Measurements from ENCODE around the gene KCNK4.

DNA sequence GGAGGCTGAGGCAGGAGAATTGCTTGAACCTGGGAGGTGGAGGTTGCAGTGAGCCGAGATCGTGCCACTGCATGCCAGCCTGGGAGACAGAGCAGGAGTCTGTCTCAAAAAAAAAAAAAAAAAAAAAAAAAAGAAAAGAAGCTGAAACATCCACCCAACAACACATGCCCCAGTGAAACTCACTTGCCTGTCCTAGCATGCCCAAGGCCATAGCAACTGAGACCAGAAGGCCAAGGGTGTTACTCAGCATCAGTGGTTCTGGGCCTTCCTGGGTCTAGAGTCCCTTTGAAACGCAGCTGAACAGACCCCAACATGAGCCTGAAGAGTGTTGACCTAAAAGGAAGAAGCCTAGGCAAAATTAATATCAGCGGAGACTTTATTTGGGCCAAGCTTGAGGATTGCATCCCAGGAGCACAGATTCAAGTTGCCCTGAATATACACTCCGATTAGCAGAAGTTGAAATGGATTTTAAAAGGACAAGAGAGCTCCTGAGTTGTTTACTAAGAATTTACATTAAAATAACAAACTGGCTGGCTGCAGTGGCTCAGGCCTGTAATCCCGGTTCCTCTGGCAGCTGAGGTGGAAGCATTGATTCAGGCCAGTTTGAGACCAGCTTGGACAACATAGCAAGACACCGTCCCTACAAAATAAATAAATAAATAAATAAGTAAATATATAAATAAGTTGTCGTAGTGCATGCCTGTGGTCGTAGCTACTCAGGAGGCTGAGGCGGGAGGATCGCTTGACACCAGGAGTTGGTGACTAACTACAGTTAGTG is 33.8 kb downstream of the KCNK4 start:
- no peak for TF ChIP-seq EZH2phosphoT487 (IDR thresholded peaks at IDR 0.05; ENCODE audit: borderline replicate concordance)
- TF ChIP-seq, protein P1, sequence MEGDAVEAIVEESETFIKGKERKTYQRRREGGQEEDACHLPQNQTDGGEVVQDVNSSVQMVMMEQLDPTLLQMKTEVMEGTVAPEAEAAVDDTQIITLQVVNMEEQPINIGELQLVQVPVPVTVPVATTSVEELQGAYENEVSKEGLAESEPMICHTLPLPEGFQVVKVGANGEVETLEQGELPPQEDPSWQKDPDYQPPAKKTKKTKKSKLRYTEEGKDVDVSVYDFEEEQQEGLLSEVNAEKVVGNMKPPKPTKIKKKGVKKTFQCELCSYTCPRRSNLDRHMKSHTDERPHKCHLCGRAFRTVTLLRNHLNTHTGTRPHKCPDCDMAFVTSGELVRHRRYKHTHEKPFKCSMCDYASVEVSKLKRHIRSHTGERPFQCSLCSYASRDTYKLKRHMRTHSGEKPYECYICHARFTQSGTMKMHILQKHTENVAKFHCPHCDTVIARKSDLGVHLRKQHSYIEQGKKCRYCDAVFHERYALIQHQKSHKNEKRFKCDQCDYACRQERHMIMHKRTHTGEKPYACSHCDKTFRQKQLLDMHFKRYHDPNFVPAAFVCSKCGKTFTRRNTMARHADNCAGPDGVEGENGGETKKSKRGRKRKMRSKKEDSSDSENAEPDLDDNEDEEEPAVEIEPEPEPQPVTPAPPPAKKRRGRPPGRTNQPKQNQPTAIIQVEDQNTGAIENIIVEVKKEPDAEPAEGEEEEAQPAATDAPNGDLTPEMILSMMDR (conservative IDR thresholded peaks at IDR 0.05; ENCODE audit: low read length), result no peak

Data from Loucy (cell line).